ENCODE data around the gene PTPRF.

DNA sequence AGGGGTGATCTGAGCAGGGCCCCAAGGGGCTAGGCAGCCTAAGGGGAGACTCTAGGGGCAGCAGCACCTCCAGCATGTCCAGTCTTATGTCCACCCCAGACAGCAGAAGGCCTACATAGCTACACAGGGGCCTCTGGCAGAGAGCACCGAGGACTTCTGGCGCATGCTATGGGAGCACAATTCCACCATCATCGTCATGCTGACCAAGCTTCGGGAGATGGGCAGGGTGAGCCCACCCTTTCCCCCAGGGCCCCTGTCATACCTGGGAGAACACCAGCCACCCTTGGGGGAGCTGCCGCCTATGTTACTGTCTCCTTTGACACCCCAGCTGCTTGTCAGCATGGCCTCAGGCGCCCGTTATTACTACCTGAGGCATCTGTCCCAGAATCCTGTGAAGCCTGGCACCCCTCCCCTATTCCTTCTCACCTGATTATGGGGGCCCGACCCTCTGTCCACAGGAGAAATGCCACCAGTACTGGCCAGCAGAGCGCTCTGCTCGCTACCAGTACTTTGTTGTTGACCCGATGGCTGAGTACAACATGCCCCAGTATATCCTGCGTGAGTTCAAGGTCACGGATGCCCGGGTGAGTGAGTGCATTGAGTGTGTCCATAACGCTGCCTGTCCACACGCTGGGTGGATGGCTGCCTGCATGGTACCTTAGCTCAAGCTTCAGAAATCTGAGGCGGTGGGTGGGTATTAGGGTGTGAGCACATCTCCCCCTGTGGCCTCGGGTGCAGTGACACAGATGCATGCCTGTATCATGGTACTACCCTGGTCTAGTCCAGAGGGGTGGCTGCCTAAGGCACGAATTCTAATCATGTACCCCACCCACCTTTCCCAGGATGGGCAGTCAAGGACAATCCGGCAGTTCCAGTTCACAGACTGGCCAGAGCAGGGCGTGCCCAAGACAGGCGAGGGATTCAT, 89.6 kb downstream of the PTPRF start:
- TF ChIP-seq EZH2 (IDR thresholded peaks at IDR 0.05; ENCODE audit: borderline replicate concordance) = no peak
- TF ChIP-seq, protein P1, sequence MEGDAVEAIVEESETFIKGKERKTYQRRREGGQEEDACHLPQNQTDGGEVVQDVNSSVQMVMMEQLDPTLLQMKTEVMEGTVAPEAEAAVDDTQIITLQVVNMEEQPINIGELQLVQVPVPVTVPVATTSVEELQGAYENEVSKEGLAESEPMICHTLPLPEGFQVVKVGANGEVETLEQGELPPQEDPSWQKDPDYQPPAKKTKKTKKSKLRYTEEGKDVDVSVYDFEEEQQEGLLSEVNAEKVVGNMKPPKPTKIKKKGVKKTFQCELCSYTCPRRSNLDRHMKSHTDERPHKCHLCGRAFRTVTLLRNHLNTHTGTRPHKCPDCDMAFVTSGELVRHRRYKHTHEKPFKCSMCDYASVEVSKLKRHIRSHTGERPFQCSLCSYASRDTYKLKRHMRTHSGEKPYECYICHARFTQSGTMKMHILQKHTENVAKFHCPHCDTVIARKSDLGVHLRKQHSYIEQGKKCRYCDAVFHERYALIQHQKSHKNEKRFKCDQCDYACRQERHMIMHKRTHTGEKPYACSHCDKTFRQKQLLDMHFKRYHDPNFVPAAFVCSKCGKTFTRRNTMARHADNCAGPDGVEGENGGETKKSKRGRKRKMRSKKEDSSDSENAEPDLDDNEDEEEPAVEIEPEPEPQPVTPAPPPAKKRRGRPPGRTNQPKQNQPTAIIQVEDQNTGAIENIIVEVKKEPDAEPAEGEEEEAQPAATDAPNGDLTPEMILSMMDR (IDR thresholded peaks at IDR 0.05; ENCODE audit: poor library complexity) = no peak
- TF ChIP-seq EZH2phosphoT487 (IDR thresholded peaks at IDR 0.05; ENCODE audit: low read depth, severe bottlenecking, unreplicated experiment) = no peak

All from hepatocyte (in vitro differentiated cells).